GM12801 (cell line): Measurements from ENCODE around the gene SPOP.

Experiments used
- CTCF ChIP-seq: IDR thresholded peaks from one replicate; pipeline ENCODE4 v1.5.1; 2011; ENCODE audit warnings: control low read depth; ENCODE audit not compliant: insufficient read length; ENCODE audit errors: extremely low read depth

SPOP gene

GRCh38 chr17:49691677-49692191, 13.8 kb upstream of the SPOP start:
- no peak for TF ChIP-seq CTCF

- no peak for TF ChIP-seq CTCF
These were observed 13.3 kb upstream of the SPOP start for GRCh38 chr17:49691086-49691676.

GRCh38 chr17:49690256-49690655, 12.4 kb upstream of the SPOP start:
- TF ChIP-seq CTCF, result no peak

GRCh38 chr17:49688848-49689247, 11.0 kb upstream of the SPOP start:
- TF ChIP-seq CTCF, result no peak

- TF ChIP-seq CTCF, result no peak
These were observed 10.1 kb upstream of the SPOP start for GRCh38 chr17:49687878-49688491.

- TF ChIP-seq CTCF, result no peak
These were observed 3.4 kb upstream of the SPOP start for GRCh38 chr17:49681106-49681979.

- TF ChIP-seq CTCF, result no peak
These were observed 2.4 kb upstream of the SPOP start for GRCh38 chr17:49680314-49680713.
